GM19397 (cell line): ENCODE data around the gene WLS.

ENCODE experiments used
- ATAC-seq: cut with Tn5 transposase; IDR thresholded peaks from one replicate; pipeline ENCODE4 v1.9.1; 2021; ENCODE audit warnings: mild to moderate bottlenecking, moderate library complexity; ENCODE audit not compliant: unreplicated experiment

WLS gene

GRCh38 chr1:68141071-68142021, 91.0 kb downstream of the WLS start:
- ATAC-seq, result no peak

DNA sequence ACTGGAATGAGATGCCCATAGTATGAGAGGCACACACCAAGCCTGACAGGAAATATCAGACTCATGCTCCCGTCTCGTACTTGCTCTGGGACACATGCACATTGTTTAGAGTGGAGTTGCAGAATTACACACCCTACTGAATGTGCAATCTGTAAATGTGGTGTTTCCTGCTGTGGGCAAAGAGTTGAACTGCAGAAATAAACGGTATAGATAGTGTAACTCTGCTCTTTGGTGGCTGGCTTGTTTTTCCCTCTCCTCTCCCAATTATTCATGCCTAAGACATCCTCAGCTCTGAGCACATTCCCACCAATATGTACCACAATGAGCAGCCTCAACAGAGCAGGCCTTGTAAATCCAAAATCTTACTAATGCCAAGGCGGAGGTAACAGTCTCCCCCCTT, 91.8 kb downstream of the WLS start:
- ATAC-seq, result no peak

DNA sequence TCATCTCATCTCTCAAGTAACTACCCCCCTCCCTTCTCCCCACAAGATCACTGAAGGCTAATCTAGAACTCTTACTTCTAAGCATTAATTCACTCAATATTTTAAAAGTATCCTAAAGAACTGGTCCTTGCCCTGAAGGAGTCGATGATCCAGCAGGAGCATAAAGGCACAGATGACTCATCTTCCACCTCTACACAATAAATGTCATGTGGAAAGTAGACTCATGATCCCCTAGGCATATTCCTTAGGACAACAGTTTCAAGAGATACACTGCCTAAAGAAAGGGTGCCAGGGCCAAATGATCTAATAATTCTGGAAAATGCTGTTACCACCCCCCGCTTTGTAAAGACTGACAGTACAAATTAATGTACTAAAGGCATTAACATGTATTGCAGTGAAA, 96.1 kb downstream of the WLS start:
- no peak for ATAC-seq

DNA sequence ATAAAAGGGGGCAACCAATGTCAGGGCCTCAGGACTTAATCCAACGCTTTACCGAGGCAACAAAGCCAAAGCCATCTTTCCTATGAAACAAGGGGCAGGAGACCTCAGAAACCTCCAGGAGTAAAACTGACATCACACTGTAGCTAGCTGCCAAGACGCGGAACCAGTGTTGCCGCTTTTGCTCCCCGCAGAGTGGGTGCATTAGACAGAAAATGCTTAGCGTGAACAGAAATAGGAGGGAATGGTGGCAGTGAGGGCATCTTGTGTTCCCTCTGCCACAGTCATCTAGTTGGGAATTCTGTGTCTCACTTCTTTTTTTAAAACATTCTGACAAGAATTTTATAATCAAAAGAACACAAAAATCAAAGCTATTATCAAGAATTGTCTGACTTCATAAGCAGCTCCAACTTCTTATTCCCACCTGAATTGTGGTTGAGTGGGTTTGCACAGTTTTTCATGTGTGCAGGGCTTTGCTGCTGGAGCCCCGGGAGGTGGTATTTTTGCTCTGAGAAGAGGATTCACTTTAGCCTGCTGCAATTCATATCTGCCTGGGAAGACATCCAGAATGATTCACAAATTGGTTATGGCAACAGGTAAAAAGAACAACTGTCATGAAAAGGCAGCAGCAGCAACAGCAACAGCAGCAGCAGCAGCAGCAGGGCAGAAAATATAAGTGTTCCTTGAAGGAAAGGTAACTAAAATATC, 99.7 kb downstream of the WLS start:
- ATAC-seq, result no peak

- ATAC-seq, result no peak
Observed at GRCh38 chr1:68131261-68131660, 101.1 kb downstream of the WLS start.

GRCh38 chr1:68129536-68130250, 102.6 kb downstream of the WLS start:
- no peak for ATAC-seq

DNA sequence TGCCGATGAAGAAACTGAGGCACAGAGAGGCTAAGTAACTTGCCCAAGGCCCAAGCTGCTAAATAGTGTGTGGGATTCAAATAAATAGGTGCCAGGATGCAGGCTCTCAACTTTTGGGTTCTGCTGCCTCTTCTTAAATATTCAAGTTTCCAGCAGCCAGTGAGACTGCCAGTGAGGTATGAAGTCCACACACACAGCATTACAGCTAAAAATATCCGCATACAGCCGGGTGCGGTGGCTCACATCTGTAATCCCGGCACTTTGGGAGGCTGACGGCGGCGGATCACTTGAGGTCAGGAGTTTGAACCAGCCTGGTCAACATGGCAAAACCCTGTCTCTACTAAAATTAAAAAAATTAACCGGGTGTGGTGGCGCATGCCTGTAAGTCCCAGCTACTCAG, 103.5 kb downstream of the WLS start:
- no peak for ATAC-seq

GRCh38 chr1:68128157-68128556, 104.2 kb downstream of the WLS start:
- ATAC-seq, result peak; percentile 62

- ATAC-seq, result no peak
Observed at GRCh38 chr1:68121536-68121935, 110.8 kb downstream of the WLS start.

- ATAC-seq, result peak; percentile 78
Observed at GRCh38 chr1:68120136-68120791, 112.1 kb downstream of the WLS start.

DNA sequence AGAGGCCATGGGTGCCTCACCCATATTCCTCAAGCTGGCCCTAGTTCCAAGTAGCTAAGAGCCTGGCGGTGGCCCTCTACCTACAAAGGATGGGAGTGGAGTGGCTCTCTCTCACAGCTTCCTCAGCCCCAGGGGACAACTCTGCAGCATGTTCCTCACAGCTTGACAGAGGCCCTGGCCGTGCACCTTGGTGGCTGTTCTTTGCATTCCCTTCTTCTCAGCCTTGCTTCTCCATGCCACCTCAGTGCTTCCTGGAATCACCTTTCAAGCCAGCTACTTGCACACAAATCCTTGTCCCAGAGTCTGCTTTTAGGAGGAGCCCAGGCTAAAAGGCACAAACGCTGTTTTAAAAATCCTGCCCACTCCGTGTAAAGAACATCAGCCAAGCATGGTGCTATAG, 112.9 kb downstream of the WLS start:
- ATAC-seq, result no peak

DNA sequence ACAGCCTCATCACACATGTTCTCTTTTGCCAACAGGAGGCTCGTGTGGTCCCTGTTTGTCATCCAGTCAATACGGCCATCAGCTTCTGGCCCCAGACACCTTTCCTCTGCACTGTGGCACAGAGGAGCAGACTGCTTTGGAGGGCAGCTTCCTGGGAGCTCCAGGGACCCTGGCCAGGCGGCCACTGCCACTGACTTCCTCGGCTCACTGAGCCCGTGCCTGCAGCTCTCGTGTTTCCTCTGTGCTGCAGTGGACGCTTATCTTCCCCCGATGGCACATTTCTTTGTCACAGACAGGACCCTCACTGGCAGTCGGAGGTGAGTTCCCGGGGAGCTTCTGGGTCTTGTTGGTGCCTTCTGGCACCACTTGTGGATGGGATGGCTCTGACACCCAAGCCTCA, 114.9 kb downstream of the WLS start:
- ATAC-seq, result no peak

- ATAC-seq, result no peak
Observed at GRCh38 chr1:68116643-68117235, 115.6 kb downstream of the WLS start.

GRCh38 chr1:68115308-68115707, 117.0 kb downstream of the WLS start:
- ATAC-seq, result no peak

DNA sequence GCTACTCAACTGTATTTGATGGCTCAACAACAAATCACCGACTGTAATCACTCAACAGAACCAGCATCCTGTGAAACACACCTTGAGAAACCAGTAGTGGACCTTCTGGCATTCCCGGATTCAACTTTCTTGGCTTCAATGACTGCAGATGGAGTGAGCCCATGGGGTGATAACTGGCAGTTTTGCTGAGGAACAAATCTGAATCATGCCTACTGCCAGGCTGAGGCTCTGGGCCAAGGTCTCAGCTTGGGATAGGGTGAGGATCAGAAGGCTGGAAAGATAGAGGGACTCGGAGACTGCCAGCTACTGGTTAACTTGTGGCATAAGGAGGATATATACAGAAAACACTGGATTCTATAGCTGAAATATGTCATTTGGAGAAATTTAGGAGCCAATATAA, 118.4 kb downstream of the WLS start:
- no peak for ATAC-seq

DNA sequence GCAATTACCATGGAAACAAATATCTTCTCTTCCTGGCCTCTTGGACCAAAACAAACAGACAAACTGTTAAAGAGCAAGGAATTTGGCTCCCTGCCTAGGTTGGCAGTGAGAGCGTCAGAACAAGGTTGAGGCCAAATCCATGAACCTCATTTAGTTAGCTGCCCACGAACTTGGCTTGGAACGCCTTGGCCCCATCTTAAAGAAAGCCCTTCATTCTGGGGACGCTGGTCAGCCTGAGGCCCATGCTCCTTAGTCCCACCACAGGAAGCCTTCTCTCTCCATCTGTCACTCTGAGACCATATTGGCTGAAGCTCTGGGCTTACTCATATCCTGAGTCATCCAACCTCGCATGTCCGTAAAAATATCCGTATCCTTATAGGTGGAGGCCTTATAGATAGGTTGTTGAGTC, 119.5 kb downstream of the WLS start:
- no peak for ATAC-seq

DNA sequence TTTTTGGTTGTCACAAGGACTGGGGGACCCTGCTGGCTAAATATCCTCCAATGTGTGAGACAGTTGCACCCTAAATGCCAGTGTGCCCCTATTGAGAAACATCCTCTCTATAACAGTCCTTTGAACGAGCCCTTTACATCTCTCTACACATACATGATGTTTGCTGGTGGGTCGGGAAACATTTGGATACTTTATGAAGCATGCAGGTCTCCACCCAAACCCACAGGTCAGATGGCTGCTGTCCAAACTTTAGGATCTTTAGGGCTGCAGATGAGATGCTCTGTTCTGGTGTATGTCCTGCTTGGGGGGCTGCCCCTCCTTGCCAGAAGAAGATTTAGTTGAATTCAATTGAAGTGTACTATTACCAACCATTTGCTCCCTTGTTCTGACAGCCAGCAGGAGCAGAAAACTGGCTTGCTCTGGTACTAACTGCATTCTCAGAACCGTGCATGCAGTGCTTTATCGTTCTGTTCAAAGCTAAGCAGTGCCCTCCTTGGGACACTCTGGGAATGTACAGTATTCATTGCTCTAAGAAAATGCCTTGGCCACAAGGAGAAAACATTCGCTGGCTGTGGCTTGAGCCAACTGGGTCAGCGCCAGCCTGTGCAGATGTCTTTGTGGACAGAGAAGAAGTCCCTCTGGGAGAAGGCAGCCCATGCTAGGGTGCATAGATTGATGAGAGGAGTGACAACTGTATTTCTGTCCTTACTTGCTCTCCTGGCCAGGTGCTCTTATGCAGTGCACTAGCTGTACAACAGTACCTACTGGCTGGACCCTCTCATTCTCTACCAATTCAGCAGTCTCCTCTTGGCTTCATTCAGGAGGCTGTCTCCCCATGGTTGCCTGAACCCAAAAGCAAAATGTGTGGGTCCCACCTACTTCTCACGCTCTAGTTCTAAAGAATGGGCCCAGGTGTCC, 120.5 kb downstream of the WLS start:
- no peak for ATAC-seq

DNA sequence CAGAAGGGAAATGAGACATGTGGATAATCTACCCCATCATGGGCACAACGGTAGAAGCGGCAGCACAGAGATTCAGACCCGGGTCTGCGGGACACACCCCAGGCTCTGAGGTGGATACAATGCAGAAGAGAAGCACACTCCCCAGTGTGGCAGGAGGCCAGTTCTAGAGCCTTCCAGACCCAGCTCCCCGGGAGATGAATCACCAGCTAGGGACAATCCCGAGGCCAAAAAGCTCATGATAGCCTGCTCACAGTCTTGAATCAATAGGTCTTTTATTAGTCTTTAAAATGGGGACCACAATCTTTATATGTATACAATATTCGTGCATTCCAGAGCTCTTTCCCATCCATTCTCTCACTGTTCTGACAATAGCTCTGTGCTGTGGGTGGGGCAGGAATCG, 124.6 kb downstream of the WLS start:
- no peak for ATAC-seq

GRCh38 chr1:68103884-68104554, 128.3 kb downstream of the WLS start:
- no peak for ATAC-seq
